HepG2 (cell line): ENCODE results near the gene PIGV. TPM values are rescaled to one million over a fixed set of nuclear protein-coding genes. Genes with fewer than 3 reads are reported as not detected.

Experiments
- ATAC-seq: fragments of 200-7000 bp; cut with Tn5 transposase; 3 replicates; pipeline ENCODE4 v1.9.1; 2020; ENCODE audit warnings: mild to moderate bottlenecking, moderate library complexity
- BruUV-seq: library from RNA; stranded (reverse); fragments of 400-500 nt; replicated peaks from 2 replicates; lab custom pipeline; 2021; lab: Mats Ljungman, UMichigan
- CTCF ChIA-PET: fragments of 300-600 bp; formaldehyde crosslinking; extraction: SDS; loops from one replicate; lab custom pipeline; 2021; ENCODE audit warnings: low total read pairs, inconsistent platforms, low intra/inter-chr PET ratio; lab: Yijun Ruan, JAX
- POLR2A ChIA-PET: fragments of 350-600 bp; sonication (Branson Sonifier 250); formaldehyde crosslinking; loops from one replicate; lab custom pipeline; 2020; ENCODE audit warnings: antibody characterized with exemption, inconsistent platforms; lab: Yijun Ruan, JAX
- DNase-seq: peaks from one replicate; pipeline ENCODE4 v3.0.0-alpha.2; 2015; ENCODE audit warnings: low spot score
- FAIRE-seq: peaks from 3 replicates; lab custom pipeline; 2011; peaks lifted over from hg19 to GRCh38; lab: Jason Lieb, UNC
- H2AFZ ChIP-seq: one replicate; pipeline ENCODE4 v1.6.1; 2011; ENCODE audit warnings: low read length, inconsistent platforms
- H3K27ac ChIP-seq: fragments of 300-600 bp; 3 replicates; pipeline ENCODE4 v1.8.0; 2011; ENCODE audit warnings: mixed run types, mild to moderate bottlenecking, mixed read lengths, low read length, inconsistent platforms; ENCODE audit not compliant: insufficient read depth; ENCODE audit errors: extremely low read length
- H3K27me3 ChIP-seq, 2 experiments: fragments of 200-600 bp in 1 of 2; 2 replicates in 1 of 2; 3 replicates in 1 of 2; pipeline versions ENCODE4 v1.6.0 to v1.8.0; 2011; ENCODE audit warnings: low read length in 2 of 2, mild to moderate bottlenecking in 2 of 2, moderate library complexity in 2 of 2, inconsistent platforms in 1 of 2; ENCODE audit not compliant: insufficient read depth in 2 of 2, control insufficient read depth in 1 of 2
- H3K36me3 ChIP-seq, 2 experiments: fragments of 200-600 bp in 1 of 2; replicated peaks in 1 of 2; 2 replicates in 1 of 2; 3 replicates in 1 of 2; pipeline versions ENCODE4 v1.5.1 to v1.8.0; 2011; ENCODE audit warnings: low read length in 2 of 2, inconsistent platforms in 1 of 2; ENCODE audit not compliant: insufficient read depth in 2 of 2, control insufficient read depth in 1 of 2
- H3K4me1 ChIP-seq: 2 replicates; pipeline ENCODE4 v1.5.1; 2012; ENCODE audit warnings: low read length, inconsistent platforms; ENCODE audit not compliant: insufficient read depth
- H3K4me2 ChIP-seq: 2 replicates; pipeline ENCODE4 v1.6.0; 2011; ENCODE audit warnings: low read depth, low read length, inconsistent platforms
- H3K4me3 ChIP-seq, 3 experiments: fragments of 200-600 bp in 1 of 3; sonication (generic), shearing (Covaris generic) in 1 of 3; replicated peaks in 1 of 3; 2 replicates each; pipeline ENCODE4 v1.5.1; 2011 to 2016; ENCODE audit warnings: low read length in 3 of 3, inconsistent platforms in 2 of 3, low read depth in 2 of 3, mild to moderate bottlenecking in 2 of 3, control low read depth in 1 of 3, mixed read lengths in 1 of 3; ENCODE audit not compliant: insufficient read depth in 1 of 3
- H3K79me2 ChIP-seq: one replicate; pipeline ENCODE4 v1.6.1; 2011; ENCODE audit warnings: low read length, inconsistent platforms; ENCODE audit not compliant: insufficient read depth
- H3K9ac ChIP-seq: 2 replicates; pipeline ENCODE4 v1.6.0; 2011; ENCODE audit warnings: mild to moderate bottlenecking, low read depth, low read length, inconsistent platforms; ENCODE audit not compliant: insufficient read depth
- H3K9me3 ChIP-seq: 2 replicates; pipeline ENCODE4 v1.5.1; 2012; ENCODE audit warnings: mild to moderate bottlenecking, low read length
- H4K20me1 ChIP-seq: 2 replicates; pipeline ENCODE4 v1.6.0; 2011; ENCODE audit warnings: inconsistent platforms, mild to moderate bottlenecking, low read length, moderate library complexity; ENCODE audit not compliant: insufficient read depth
- DNMT1 ChIP-seq: sonication (generic); formaldehyde crosslinking; IDR thresholded peaks from 2 replicates; pipeline ENCODE4 v1.5.1; 2020; ENCODE audit warnings: mild to moderate bottlenecking, missing genetic modification reagents
- JARID2 ChIP-seq: sonication (generic); formaldehyde crosslinking; IDR thresholded peaks from 2 replicates; pipeline ENCODE4 v1.8.1; 2023; ENCODE audit warnings: missing genetic modification reagents, inconsistent platforms; ENCODE audit not compliant: insufficient replicate concordance
- MAFF ChIP-seq: IDR thresholded peaks from 2 replicates; pipeline ENCODE4 v1.6.1; 2011; ENCODE audit warnings: low read depth, low read length, improper control_type of control experiment
- MAFG ChIP-seq: sonication (generic); formaldehyde crosslinking; IDR thresholded peaks from 2 replicates; pipeline ENCODE4 v1.5.1; 2020; ENCODE audit warnings: mild to moderate bottlenecking, missing genetic modification reagents
- MBD4 ChIP-seq: IDR thresholded peaks from 2 replicates; pipeline ENCODE4 v1.6.1; 2012; ENCODE audit warnings: low read length, inconsistent platforms, borderline replicate concordance
- SMC3 ChIP-seq: IDR thresholded peaks from 2 replicates; pipeline ENCODE4 v1.6.1; 2011; ENCODE audit warnings: low read length, improper control_type of control experiment
- SNAI1 ChIP-seq: sonication (generic); formaldehyde crosslinking; IDR thresholded peaks from 2 replicates; pipeline ENCODE4 v1.5.0; 2020; ENCODE audit warnings: mild to moderate bottlenecking, missing genetic modification reagents, borderline replicate concordance
- XRCC5 ChIP-seq: fragments of 200-400 bp; formaldehyde crosslinking; optimal IDR thresholded peaks from 2 replicates; pipeline ENCODE3; 2017; ENCODE audit warnings: mild to moderate bottlenecking, low read length
- ZNF253 ChIP-seq: sonication (generic); formaldehyde crosslinking; IDR thresholded peaks from 2 replicates; pipeline ENCODE4 v1.8.0; 2022; ENCODE audit warnings: mild to moderate bottlenecking, missing genetic modification reagents, borderline replicate concordance
- ZNF430 ChIP-seq: sonication (generic); formaldehyde crosslinking; IDR thresholded peaks from 2 replicates; pipeline ENCODE4 v1.9.0; 2021; ENCODE audit warnings: mild to moderate bottlenecking, missing genetic modification reagents
- ZNF550 ChIP-seq: sonication (generic); formaldehyde crosslinking; IDR thresholded peaks from 2 replicates; pipeline ENCODE4 v1.4.0; 2020; ENCODE audit warnings: mild to moderate bottlenecking, missing genetic modification reagents, borderline replicate concordance
- ZNF556 ChIP-seq: sonication (generic); formaldehyde crosslinking; IDR thresholded peaks from 2 replicates; pipeline ENCODE4 v1.4.0; 2020; ENCODE audit warnings: mild to moderate bottlenecking, missing genetic modification reagents, borderline replicate concordance
- WGBS: methylation state at CpG from one replicate; pipeline ENCODE4 v1.1.6; 2017; ENCODE audit warnings: low lambda C conversion rate; 5-methylcytosine and 5-hydroxymethylcytosine counted together
- in situ Hi-C: cut with HindIII; loops from 2 replicates; pipeline ENCODE4 v1.10.0; 2017; ENCODE audit warnings: low pct_unique_long_range_greater_than_20kb; ENCODE audit not compliant: extremely low pct_ligation_motif_present
- intact Hi-C: fragments of 100-400 bp; cut with micrococcal nuclease; formaldehyde crosslinking; loops from one replicate; pipeline ENCODE4 v1.10.0; 2022; ENCODE audit not compliant: unreplicated experiment
- polyA plus RNA-seq, 8 experiments: library from polyadenylated mRNA; depleted of rRNA in 3 of 8; stranded (reverse) in 7 of 8; unstranded in 1 of 8; fragments of >200 nt; fragmentation: Illumina TruSeq in 4 of 8; extraction: Trizol in 4 of 8; gene quantifications; 2 replicates each; pipeline versions ENCODE4 v1.2.1 to v1.2.3, GENCODE V29; 2011 to 2016; ENCODE audit warnings: low read depth in 4 of 8, missing spikeins in 1 of 8, mixed read lengths in 1 of 8; ENCODE audit not compliant: insufficient read depth in 1 of 8
- total RNA-seq, 5 experiments: library from RNA; depleted of rRNA; stranded (reverse); fragments of >200 nt; fragmentation: Illumina TruSeq; extraction: Trizol; gene quantifications; 2 replicates each; pipeline ENCODE4 v1.2.3, GENCODE V29; 2016; ENCODE audit warnings: low read depth in 1 of 5
- TF ChIP-seq, protein P1 (sequence below): sonication (generic); formaldehyde crosslinking; IDR thresholded peaks from 2 replicates; pipeline ENCODE4 v1.4.0; 2020; ENCODE audit warnings: missing genetic modification reagents
- TF ChIP-seq, protein P2 (sequence below), 2 experiments: sonication (generic) in 1 of 2; formaldehyde crosslinking in 1 of 2; IDR thresholded peaks; 2 replicates each; pipeline versions ENCODE4 v1.4.0 to v1.6.1; 2018 to 2020; ENCODE audit warnings: missing genetic modification reagents in 2 of 2, borderline replicate concordance in 1 of 2, low read depth in 1 of 2, mild to moderate bottlenecking in 1 of 2, missing biosample characterization in 1 of 2
- TF ChIP-seq, protein P3 (sequence below): IDR thresholded peaks from 2 replicates; pipeline ENCODE4 v1.6.1; 2016

The PIGV gene
- total and polyA plus RNA-seq, 2 of the 13 experiments (the other 11 are each of a cell fraction or from before 2014, with no cell fraction given): 13.5 to 22.7 TPM

DNA sequence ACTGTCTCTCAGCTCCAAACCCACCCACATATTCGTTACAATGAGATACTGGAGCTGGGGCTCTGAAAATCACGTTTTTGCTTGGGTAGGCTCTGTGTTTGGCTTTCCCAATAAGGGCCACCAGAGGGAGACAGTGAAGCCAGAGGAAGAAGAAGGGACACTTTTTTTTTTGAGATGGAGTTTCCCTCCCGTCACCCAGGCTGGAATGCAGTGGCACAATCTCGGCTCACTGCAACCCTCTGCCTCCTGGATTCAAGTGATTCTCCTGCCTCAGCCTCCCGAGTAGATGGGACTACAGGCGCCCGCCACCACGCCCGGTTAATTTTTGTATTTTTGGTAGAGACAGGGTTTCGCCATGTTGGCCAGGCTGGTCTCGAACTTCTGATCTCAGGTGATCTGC lies 22.4 kb downstream of the PIGV start (continued):
- TF ChIP-seq, protein P1, sequence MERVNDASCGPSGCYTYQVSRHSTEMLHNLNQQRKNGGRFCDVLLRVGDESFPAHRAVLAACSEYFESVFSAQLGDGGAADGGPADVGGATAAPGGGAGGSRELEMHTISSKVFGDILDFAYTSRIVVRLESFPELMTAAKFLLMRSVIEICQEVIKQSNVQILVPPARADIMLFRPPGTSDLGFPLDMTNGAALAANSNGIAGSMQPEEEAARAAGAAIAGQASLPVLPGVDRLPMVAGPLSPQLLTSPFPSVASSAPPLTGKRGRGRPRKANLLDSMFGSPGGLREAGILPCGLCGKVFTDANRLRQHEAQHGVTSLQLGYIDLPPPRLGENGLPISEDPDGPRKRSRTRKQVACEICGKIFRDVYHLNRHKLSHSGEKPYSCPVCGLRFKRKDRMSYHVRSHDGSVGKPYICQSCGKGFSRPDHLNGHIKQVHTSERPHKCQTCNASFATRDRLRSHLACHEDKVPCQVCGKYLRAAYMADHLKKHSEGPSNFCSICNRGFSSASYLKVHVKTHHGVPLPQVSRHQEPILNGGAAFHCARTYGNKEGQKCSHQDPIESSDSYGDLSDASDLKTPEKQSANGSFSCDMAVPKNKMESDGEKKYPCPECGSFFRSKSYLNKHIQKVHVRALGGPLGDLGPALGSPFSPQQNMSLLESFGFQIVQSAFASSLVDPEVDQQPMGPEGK (CRISPR knock-in tag): 0 out of 2 replicates have a peak, but pooled peaks have one; percentile 26
- TF ChIP-seq MAFF (peak; percentile 31; the same call in 1 of the 2 replicates), XRCC5 (peak; percentile 53), SMC3 (peak; percentile 80)
- TF ChIP-seq, protein P2, sequence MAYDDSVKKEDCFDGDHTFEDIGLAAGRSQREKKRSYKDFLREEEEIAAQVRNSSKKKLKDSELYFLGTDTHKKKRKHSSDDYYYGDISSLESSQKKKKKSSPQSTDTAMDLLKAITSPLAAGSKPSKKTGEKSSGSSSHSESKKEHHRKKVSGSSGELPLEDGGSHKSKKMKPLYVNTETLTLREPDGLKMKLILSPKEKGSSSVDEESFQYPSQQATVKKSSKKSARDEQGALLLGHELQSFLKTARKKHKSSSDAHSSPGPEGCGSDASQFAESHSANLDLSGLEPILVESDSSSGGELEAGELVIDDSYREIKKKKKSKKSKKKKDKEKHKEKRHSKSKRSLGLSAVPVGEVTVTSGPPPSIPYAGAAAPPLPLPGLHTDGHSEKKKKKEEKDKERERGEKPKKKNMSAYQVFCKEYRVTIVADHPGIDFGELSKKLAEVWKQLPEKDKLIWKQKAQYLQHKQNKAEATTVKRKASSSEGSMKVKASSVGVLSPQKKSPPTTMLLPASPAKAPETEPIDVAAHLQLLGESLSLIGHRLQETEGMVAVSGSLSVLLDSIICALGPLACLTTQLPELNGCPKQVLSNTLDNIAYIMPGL (CRISPR knock-in tag; IDR thresholded peaks at IDR 0.05; ENCODE audit: borderline replicate concordance in 1 of 2, low read depth in 1 of 2): 0 out of 4 replicates have a peak, but pooled peaks of 1 of the 2 experiments have one; percentile 34
- TF ChIP-seq, all 625 proteins: peak for 16; not testable (repeated sequence) for 609

DNA sequence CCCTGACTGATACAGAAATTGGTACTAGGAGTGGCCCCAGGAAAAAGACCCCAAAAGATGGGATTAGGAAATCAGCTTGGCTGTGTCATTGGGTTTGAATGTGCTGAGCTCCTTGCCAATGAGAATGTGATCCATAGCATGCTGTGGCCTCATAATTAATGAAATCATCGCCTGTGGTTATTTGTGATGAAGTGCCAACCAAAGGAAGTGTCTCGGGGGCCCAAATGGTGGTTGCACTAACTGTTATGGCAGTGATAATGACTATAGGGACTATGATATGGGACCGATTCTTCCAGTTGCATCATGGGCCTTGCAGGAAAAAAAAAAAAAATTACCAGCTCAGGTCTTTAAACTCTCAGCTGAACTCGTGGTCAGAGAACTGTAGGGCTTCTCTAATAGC lies 23.3 kb downstream of the PIGV start:
- Histone ChIP-seq H3K9me3 (no peaks in the 10 kb centered on the region), H3K27me3 (no peaks in the 10 kb centered on the region), H2AFZ (no peak overlapping the region), H4K20me1 (no peaks in the 10 kb centered on the region), H3K27ac (no peak overlapping the region), H3K4me1 (peaks cover 24% of the 10 kb centered on the region), H3K79me2 (no peaks in the 10 kb centered on the region), H3K4me3 (no peak overlapping the region), H3K4me2 (no peak overlapping the region), H3K9ac (no peak overlapping the region), H3K36me3 (no peaks in the 10 kb centered on the region)
- in situ Hi-C loops (no loop called here), intact Hi-C loops (loop anchor here (5.0 kb wide), 1 partner anchor 66 kb away; no protein-coding TSS in a partner anchor)
- POLR2A ChIA-PET: interaction anchor here (0.9 to 1.5 kb wide), 3 partner anchors 12 to 90 kb away, joined by 3 read pairs; partner anchors contain the start of gene GPATCH3
- no peak for ATAC-seq
- no TSS peak for BruUV-seq
- 45% methylated on average over 4 of the region's 4 CpGs for WGBS
- TF ChIP-seq ZNF556 (no peak), SNAI1 (CRISPR knock-in tag) (no peak), DNMT1 (CRISPR knock-in tag) (no peak), ZNF430 (CRISPR knock-in tag) (no peak), ZNF253 (no peak), MBD4 (no peak), JARID2 (CRISPR knock-in tag) (no peak), MAFG (CRISPR knock-in tag) (no peak), ZNF550 (no peak)
- TF ChIP-seq, protein P3, sequence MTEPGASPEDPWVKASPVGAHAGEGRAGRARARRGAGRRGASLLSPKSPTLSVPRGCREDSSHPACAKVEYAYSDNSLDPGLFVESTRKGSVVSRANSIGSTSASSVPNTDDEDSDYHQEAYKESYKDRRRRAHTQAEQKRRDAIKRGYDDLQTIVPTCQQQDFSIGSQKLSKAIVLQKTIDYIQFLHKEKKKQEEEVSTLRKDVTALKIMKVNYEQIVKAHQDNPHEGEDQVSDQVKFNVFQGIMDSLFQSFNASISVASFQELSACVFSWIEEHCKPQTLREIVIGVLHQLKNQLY (CRISPR knock-in tag): no peak
- CTCF ChIA-PET: interaction anchor here (1.6 kb wide), 1 partner anchor 67 kb away, joined by 14 read pairs; no protein-coding TSS in a partner anchor
- DNase-seq: no peak
- no peak for FAIRE-seq
